GM12878 (cell line): ENCODE data around the gene C9orf78. TPM values are rescaled to one million over a fixed set of nuclear protein-coding genes. Genes with fewer than 3 reads are reported as not detected.

Experiments
- CREB1 ChIP-seq: IDR thresholded peaks from 2 replicates; pipeline ENCODE4 v1.6.1; 2012; ENCODE audit warnings: low read depth, mild to moderate bottlenecking, inconsistent platforms
- HDGF ChIP-seq: fragments of 450-650 bp; IDR thresholded peaks from 2 replicates; pipeline ENCODE4 v1.6.1; 2016; ENCODE audit warnings: antibody characterized with exemption
- JUNB ChIP-seq: IDR thresholded peaks from 2 replicates; pipeline ENCODE4 v1.6.1; 2016; ENCODE audit warnings: antibody characterized with exemption, mild to moderate bottlenecking
- NRF1 ChIP-seq: conservative IDR thresholded peaks from 2 replicates; pipeline ENCODE4 v1.6.1; 2011; ENCODE audit warnings: mild to moderate bottlenecking, low read depth, low read length, improper control_type of control experiment
- TBL1XR1 ChIP-seq: IDR thresholded peaks from 2 replicates; pipeline ENCODE4 v1.6.1; 2012; ENCODE audit warnings: low read depth, low read length, improper control_type of control experiment
- YY1 ChIP-seq: IDR thresholded peaks from 2 replicates; pipeline ENCODE4 v1.6.1; 2011; ENCODE audit warnings: low read depth, mild to moderate bottlenecking, low read length
- ZNF217 ChIP-seq: fragments of 450-650 bp; IDR thresholded peaks from 2 replicates; pipeline ENCODE4 v1.6.1; 2017; ENCODE audit warnings: antibody characterized with exemption, mild to moderate bottlenecking
- polyA plus RNA-seq, 11 experiments: library from polyadenylated mRNA; depleted of rRNA in 4 of 11; unstranded in 6 of 11; stranded (reverse) in 5 of 11; fragments of >200 nt; fragmentation: Nextera tagmentation in 4 of 11; fragmentation: Illumina TruSeq in 1 of 11; extraction: Ambion mirVana in 4 of 11; extraction: Trizol in 1 of 11; gene quantifications; 1 replicate in 1 of 11; 2 replicates in 10 of 11; pipeline versions ENCODE4 v1.2.1 to v1.2.3, GENCODE V29; 2011 to 2016; ENCODE audit warnings: inconsistent platforms in 2 of 11, missing spikeins in 2 of 11, low read depth in 1 of 11
- total RNA-seq, 4 experiments: library from RNA; depleted of rRNA in 3 of 4; stranded (reverse); fragments of >200 nt in 3 of 4; fragmentation: Illumina TruSeq in 1 of 4; extraction: Trizol in 1 of 4; gene quantifications; 2 replicates each; pipeline versions ENCODE4 v1.2.1 to v1.2.3, GENCODE V29; 2013 to 2021
- TF ChIP-seq, protein P1 (sequence below): fragments of 450-650 bp; IDR thresholded peaks from 2 replicates; pipeline ENCODE4 v1.6.1; 2017; ENCODE audit warnings: mild to moderate bottlenecking, low read depth, inconsistent platforms; ENCODE audit not compliant: poor library complexity, severe bottlenecking
- TF ChIP-seq, protein P2 (sequence below): IDR thresholded peaks from 2 replicates; pipeline ENCODE4 v1.6.1; 2012; ENCODE audit warnings: low read depth, low read length, improper control_type of control experiment
- TF ChIP-seq, protein P3 (sequence below): IDR thresholded peaks from 2 replicates; pipeline ENCODE4 v1.6.1; 2012; ENCODE audit warnings: low read depth, low read length, improper control_type of control experiment

C9orf78 gene
- total and polyA plus RNA-seq, 10 of the 15 experiments (the other 5 are each of a cell fraction or from before 2014, with no cell fraction given): 23.0 to 60.9 (median 47.5) TPM

DNA sequence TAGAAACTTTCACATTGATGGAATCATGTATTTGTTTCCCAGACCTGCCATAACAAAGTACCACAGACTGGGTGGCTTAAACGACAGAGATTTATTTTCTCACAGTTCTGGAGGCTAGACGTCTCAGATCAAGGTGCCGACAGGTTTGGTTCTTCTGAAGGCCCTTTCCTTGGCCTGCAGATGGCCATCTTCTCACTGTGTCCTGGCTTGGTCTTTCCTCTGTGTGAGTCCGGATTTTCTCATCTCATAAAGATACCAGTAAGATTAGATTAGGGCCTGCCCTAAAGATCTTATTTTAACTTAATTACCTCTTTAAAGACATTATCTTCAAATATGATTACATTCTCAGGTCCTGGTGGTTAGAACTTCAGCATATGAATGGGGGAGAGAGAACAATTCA is 6.0 kb upstream of the C9orf78 start (continued):
- TF ChIP-seq CREB1 (no peak), ZNF217 (no peak), HDGF (no peak), NRF1 (no peak), TBL1XR1 (no peak), JUNB (no peak), YY1 (no peak)
- TF ChIP-seq, protein P1, sequence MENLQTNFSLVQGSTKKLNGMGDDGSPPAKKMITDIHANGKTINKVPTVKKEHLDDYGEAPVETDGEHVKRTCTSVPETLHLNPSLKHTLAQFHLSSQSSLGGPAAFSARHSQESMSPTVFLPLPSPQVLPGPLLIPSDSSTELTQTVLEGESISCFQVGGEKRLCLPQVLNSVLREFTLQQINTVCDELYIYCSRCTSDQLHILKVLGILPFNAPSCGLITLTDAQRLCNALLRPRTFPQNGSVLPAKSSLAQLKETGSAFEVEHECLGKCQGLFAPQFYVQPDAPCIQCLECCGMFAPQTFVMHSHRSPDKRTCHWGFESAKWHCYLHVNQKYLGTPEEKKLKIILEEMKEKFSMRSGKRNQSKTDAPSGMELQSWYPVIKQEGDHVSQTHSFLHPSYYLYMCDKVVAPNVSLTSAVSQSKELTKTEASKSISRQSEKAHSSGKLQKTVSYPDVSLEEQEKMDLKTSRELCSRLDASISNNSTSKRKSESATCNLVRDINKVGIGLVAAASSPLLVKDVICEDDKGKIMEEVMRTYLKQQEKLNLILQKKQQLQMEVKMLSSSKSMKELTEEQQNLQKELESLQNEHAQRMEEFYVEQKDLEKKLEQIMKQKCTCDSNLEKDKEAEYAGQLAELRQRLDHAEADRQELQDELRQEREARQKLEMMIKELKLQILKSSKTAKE: no peak
- TF ChIP-seq, protein P2, sequence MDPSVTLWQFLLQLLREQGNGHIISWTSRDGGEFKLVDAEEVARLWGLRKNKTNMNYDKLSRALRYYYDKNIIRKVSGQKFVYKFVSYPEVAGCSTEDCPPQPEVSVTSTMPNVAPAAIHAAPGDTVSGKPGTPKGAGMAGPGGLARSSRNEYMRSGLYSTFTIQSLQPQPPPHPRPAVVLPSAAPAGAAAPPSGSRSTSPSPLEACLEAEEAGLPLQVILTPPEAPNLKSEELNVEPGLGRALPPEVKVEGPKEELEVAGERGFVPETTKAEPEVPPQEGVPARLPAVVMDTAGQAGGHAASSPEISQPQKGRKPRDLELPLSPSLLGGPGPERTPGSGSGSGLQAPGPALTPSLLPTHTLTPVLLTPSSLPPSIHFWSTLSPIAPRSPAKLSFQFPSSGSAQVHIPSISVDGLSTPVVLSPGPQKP: no peak
- TF ChIP-seq, protein P3, sequence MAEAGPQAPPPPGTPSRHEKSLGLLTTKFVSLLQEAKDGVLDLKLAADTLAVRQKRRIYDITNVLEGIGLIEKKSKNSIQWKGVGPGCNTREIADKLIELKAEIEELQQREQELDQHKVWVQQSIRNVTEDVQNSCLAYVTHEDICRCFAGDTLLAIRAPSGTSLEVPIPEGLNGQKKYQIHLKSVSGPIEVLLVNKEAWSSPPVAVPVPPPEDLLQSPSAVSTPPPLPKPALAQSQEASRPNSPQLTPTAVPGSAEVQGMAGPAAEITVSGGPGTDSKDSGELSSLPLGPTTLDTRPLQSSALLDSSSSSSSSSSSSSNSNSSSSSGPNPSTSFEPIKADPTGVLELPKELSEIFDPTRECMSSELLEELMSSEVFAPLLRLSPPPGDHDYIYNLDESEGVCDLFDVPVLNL: no peak
